Neural progenitor cell (in vitro differentiated cells): ENCODE data around the gene BMERB1. TPM values are rescaled to one million over a fixed set of nuclear protein-coding genes. Genes with fewer than 3 reads are reported as not detected.

Experiments used
- DNase-seq: peaks from one replicate; pipeline ENCODE4 v3.0.0-alpha.2; 2016; ENCODE audit warnings: low spot score
- H2AFZ ChIP-seq: fragments of 200-600 bp; sonication (generic); replicated peaks from 2 replicates; pipeline ENCODE4 v1.6.1; 2016; ENCODE audit warnings: antibody characterized with exemption
- H3F3A ChIP-seq: fragments of 200-600 bp; sonication (generic); 2 replicates; pipeline ENCODE4 v1.6.1; 2016; ENCODE audit warnings: antibody characterized with exemption, low read depth
- H3K27ac ChIP-seq: fragments of 200-600 bp; sonication (generic); 2 replicates; pipeline ENCODE4 v1.5.1; 2016; ENCODE audit warnings: mild to moderate bottlenecking
- H3K27me3 ChIP-seq: fragments of 200-600 bp; sonication (generic); 2 replicates; pipeline ENCODE4 v1.6.1; 2016; ENCODE audit warnings: mild to moderate bottlenecking, moderate library complexity
- H3K36me3 ChIP-seq: fragments of 200-600 bp; sonication (generic); 2 replicates; pipeline ENCODE4 v1.5.1; 2016
- H3K4me1 ChIP-seq: fragments of 200-600 bp; sonication (generic); 2 replicates; pipeline ENCODE4 v1.6.1; 2016; ENCODE audit warnings: mixed run types
- H3K4me2 ChIP-seq: fragments of 200-600 bp; sonication (generic); 2 replicates; pipeline ENCODE4 v1.6.1; 2016
- H3K4me3 ChIP-seq: fragments of 200-600 bp; sonication (generic); 2 replicates; pipeline ENCODE4 v1.5.1; 2016
- H3K79me2 ChIP-seq: fragments of 200-600 bp; sonication (generic); 2 replicates; pipeline ENCODE4 v1.6.1; 2016; ENCODE audit warnings: low read depth
- H3K9ac ChIP-seq: fragments of 200-600 bp; sonication (generic); 2 replicates; pipeline ENCODE4 v1.6.1; 2016
- H3K9me3 ChIP-seq: fragments of 200-600 bp; sonication (generic); 2 replicates; pipeline ENCODE4 v1.5.1; 2016; ENCODE audit warnings: low read depth
- H4K20me1 ChIP-seq: fragments of 200-600 bp; sonication (generic); 2 replicates; pipeline ENCODE4 v1.6.1; 2016; ENCODE audit warnings: low read depth
- H3K27ac Mint-ChIP-seq: 3 replicates; pipeline ENCODE4 v1.8.0; 2021; ENCODE audit warnings: mixed read lengths
- H3K27me3 Mint-ChIP-seq: 2 replicates; pipeline ENCODE4 v1.8.0; 2022; ENCODE audit warnings: low read depth, mild to moderate bottlenecking, inconsistent platforms, moderate library complexity, mixed read lengths; ENCODE audit not compliant: insufficient read depth
- H3K36me3 Mint-ChIP-seq: 3 replicates; pipeline ENCODE4 v1.8.0; 2021; ENCODE audit warnings: mixed read lengths
- H3K4me1 Mint-ChIP-seq: 3 replicates; pipeline ENCODE4 v1.8.0; 2021; ENCODE audit warnings: mixed read lengths
- H3K4me3 Mint-ChIP-seq: 3 replicates; pipeline ENCODE4 v1.8.0; 2021; ENCODE audit warnings: mild to moderate bottlenecking, moderate library complexity, mixed read lengths
- H3K9me3 Mint-ChIP-seq: 3 replicates; pipeline ENCODE4 v1.8.0; 2020; ENCODE audit warnings: mixed read lengths
- EZH2 ChIP-seq: fragments of 200-600 bp; sonication (generic); IDR thresholded peaks from 2 replicates; pipeline ENCODE4 v1.6.1; 2017; ENCODE audit warnings: antibody characterized with exemption, mild to moderate bottlenecking, moderate library complexity
- EZH2phosphoT487 ChIP-seq: fragments of 200-600 bp; sonication (generic); IDR thresholded peaks from 2 replicates; pipeline ENCODE4 v1.6.1; 2017; ENCODE audit warnings: antibody characterized with exemption
- total RNA-seq: library from RNA; depleted of rRNA; stranded (reverse); fragments of >200 nt; gene quantifications from 2 replicates; pipeline ENCODE4 v1.2.3, GENCODE V29; 2015; ENCODE audit warnings: low replicate concordance
- TF ChIP-seq, protein P1 (sequence below): fragments of 200-600 bp; sonication (generic); IDR thresholded peaks from 2 replicates; pipeline ENCODE4 v1.5.1; 2017; ENCODE audit warnings: antibody characterized with exemption, mild to moderate bottlenecking

The BMERB1 gene
- total RNA-seq, 1 donor from 2014 or later: 39.0 TPM

- H3K36me3 ChIP-seq: no peaks in the 10 kb centered on the region
- Mint-ChIP-seq H3K27me3 (no peaks in the 10 kb centered on the region), H3K9me3 (no peaks in the 10 kb centered on the region), H3K4me3 (no peak overlapping the region), H3K36me3 (no peaks in the 10 kb centered on the region), H3K27ac (no peak overlapping the region), H3K4me1 (peaks cover 18% of the 10 kb centered on the region)
- no peak overlapping the region for H3K4me3 ChIP-seq
- H3K9ac ChIP-seq: no peak overlapping the region
- peaks cover 20% of the 10 kb centered on the region for H4K20me1 ChIP-seq
- no peaks in the 10 kb centered on the region for H3K79me2 ChIP-seq
- TF ChIP-seq, protein P1, sequence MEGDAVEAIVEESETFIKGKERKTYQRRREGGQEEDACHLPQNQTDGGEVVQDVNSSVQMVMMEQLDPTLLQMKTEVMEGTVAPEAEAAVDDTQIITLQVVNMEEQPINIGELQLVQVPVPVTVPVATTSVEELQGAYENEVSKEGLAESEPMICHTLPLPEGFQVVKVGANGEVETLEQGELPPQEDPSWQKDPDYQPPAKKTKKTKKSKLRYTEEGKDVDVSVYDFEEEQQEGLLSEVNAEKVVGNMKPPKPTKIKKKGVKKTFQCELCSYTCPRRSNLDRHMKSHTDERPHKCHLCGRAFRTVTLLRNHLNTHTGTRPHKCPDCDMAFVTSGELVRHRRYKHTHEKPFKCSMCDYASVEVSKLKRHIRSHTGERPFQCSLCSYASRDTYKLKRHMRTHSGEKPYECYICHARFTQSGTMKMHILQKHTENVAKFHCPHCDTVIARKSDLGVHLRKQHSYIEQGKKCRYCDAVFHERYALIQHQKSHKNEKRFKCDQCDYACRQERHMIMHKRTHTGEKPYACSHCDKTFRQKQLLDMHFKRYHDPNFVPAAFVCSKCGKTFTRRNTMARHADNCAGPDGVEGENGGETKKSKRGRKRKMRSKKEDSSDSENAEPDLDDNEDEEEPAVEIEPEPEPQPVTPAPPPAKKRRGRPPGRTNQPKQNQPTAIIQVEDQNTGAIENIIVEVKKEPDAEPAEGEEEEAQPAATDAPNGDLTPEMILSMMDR: no peak
- TF ChIP-seq EZH2phosphoT487: no peak
- TF ChIP-seq EZH2: no peak
- no peaks in the 10 kb centered on the region for H3K9me3 ChIP-seq
- peaks cover 12% of the 10 kb centered on the region for H3F3A ChIP-seq
- DNase-seq: no peak
- no peak overlapping the region for H2AFZ ChIP-seq
- H3K27me3 ChIP-seq: no peaks in the 10 kb centered on the region
- no peak overlapping the region for H3K27ac ChIP-seq
- H3K4me1 ChIP-seq: peaks cover 9% of the 10 kb centered on the region
- H3K4me2 ChIP-seq: no peak overlapping the region
Measured at GRCh38 chr16:15507301-15507958, 73.0 kb downstream of the BMERB1 start.

- DNase-seq: no peak
- Histone ChIP-seq H3K9ac (no peak overlapping the region), H3K27ac (no peak overlapping the region), H3F3A (peaks cover 12% of the 10 kb centered on the region), H3K4me2 (no peak overlapping the region), H2AFZ (no peak overlapping the region), H3K9me3 (no peaks in the 10 kb centered on the region), H4K20me1 (peaks cover 20% of the 10 kb centered on the region), H3K4me3 (no peak overlapping the region), H3K79me2 (no peaks in the 10 kb centered on the region), H3K4me1 (peaks cover 9% of the 10 kb centered on the region), H3K27me3 (no peaks in the 10 kb centered on the region), H3K36me3 (no peaks in the 10 kb centered on the region)
- H3K4me3 Mint-ChIP-seq: no peak overlapping the region
- H3K27ac Mint-ChIP-seq: no peak overlapping the region
- no peaks in the 10 kb centered on the region for H3K36me3 Mint-ChIP-seq
- peaks cover 13% of the 10 kb centered on the region for H3K4me1 Mint-ChIP-seq
- no peaks in the 10 kb centered on the region for H3K9me3 Mint-ChIP-seq
- no peaks in the 10 kb centered on the region for H3K27me3 Mint-ChIP-seq
- TF ChIP-seq EZH2 (no peak), EZH2phosphoT487 (no peak)
- TF ChIP-seq, protein P1: no peak
Measured at GRCh38 chr16:15507959-15508627, 73.7 kb downstream of the BMERB1 start.

GRCh38 chr16:15509051-15509592 lies 74.7 kb downstream of the BMERB1 start:
- no peak for DNase-seq
- H3K27me3 ChIP-seq: no peaks in the 10 kb centered on the region
- Mint-ChIP-seq H3K4me3 (no peak overlapping the region), H3K36me3 (no peaks in the 10 kb centered on the region), H3K27ac (no peak overlapping the region), H3K4me1 (peaks cover 13% of the 10 kb centered on the region), H3K27me3 (no peaks in the 10 kb centered on the region), H3K9me3 (no peaks in the 10 kb centered on the region)
- peaks cover 20% of the 10 kb centered on the region for H4K20me1 ChIP-seq
- H2AFZ ChIP-seq: no peak overlapping the region
- no peaks in the 10 kb centered on the region for H3K79me2 ChIP-seq
- H3F3A ChIP-seq: peaks cover 12% of the 10 kb centered on the region
- no peak overlapping the region for H3K4me3 ChIP-seq
- no peak for TF ChIP-seq EZH2phosphoT487
- H3K4me1 ChIP-seq: peaks cover 9% of the 10 kb centered on the region
- H3K9me3 ChIP-seq: no peaks in the 10 kb centered on the region
- no peaks in the 10 kb centered on the region for H3K36me3 ChIP-seq
- H3K4me2 ChIP-seq: no peak overlapping the region
- H3K27ac ChIP-seq: no peak overlapping the region
- H3K9ac ChIP-seq: no peak overlapping the region
